Activated effector memory CD4-positive, alpha-beta T cell treated with anti-CD3 and anti-CD28 coated beads, Interleukin-2, amount 50 U/mL, for 16 hours (primary cell): ENCODE results near the gene GTF2IRD1.
"Not testable (repeated sequence)": the region's sequence is repeated elsewhere in the genome, so short reads cannot be mapped to it uniquely, and the experiment has no call there.

Experiments
- DNase-seq: peaks from one replicate; pipeline ENCODE4 v3.0.0-alpha.2; 2020

Gene GTF2IRD1

DNA sequence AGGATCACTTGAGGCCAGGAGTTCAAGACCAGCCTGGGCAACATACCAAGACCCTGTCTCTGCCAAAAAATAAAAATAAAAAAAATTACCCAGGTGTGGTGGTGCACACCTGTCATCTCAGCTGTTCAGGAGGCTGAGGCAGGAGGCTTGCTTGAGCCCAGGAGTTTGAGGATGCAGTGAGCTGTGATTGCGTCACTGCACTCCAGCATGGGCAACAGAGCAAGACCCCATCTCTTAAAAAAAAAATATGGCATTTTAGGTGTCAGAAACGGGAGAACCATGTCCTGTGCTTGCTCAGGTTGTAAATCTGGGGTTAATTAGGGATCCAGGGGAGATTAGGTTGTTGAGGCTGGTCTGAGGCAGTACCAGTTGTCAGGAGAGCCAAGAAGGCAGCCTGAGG is 64.9 kb downstream of the GTF2IRD1 start:
- DNase-seq: no peak

DNA sequence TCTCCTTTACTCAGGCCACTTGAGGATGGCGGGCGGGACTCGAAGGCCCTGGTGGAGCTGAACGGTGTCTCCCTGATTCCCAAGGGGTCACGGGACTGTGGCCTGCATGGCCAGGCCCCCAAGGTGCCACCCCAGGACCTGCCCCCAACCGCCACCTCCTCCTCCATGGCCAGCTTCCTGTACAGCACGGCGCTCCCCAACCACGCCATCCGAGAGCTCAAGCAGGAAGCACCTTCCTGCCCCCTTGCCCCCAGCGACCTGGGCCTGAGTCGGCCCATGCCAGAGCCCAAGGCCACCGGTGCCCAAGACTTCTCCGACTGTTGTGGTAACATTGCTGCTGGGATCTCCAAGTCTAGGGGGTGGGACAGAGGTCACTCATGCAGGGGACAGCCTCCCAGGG is 65.7 kb downstream of the GTF2IRD1 start:
- no peak for DNase-seq

DNA sequence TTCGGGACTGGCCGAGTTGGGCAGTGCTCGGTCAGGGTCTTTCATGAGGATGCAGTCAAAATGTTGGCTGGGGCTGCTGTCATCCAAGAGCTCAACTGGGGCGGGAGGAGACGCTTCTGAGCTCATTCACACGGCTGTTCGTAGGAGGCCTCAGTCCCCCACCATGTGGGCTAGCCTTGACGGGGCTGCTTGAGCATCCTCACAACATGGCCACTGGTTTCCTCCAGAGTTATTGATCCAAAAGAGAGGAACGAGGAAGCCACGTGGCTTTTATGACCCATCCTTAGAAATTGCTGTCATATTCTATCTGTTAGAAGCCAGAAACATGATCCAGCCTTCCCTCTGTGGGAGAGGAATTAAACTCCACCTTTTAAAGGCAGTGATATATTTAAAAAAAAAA is 68.1 kb downstream of the GTF2IRD1 start:
- no peak for DNase-seq

DNA sequence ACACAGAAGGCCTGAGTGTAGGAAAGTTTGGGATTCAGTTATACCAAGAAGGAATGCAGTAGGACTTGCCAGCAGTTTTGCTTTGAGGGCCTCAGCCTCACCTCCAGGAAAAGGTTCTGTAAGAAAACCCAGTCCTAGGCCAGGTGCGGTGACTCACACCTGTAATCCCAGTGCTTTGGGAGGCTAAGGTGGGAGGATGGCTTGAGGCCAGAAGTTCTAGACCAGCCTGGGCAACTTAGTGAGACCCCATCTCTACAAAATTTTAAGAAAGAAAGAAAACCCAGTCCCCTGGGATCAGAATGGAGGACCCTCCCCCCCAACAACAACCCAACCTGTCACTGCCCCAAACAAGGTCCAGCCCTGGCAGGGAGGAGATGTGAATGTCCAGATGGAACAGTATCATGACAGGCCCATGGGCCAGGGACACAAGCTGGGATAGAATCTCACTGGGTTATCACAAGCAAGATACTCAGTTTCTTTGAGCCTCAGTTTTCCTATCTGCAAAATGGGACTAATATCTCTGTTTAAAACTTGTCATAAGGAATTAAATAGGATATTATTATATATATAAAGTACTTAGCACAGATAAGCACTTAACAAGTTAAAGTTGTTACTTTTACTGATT is 68.7 kb downstream of the GTF2IRD1 start:
- no peak for DNase-seq

DNA sequence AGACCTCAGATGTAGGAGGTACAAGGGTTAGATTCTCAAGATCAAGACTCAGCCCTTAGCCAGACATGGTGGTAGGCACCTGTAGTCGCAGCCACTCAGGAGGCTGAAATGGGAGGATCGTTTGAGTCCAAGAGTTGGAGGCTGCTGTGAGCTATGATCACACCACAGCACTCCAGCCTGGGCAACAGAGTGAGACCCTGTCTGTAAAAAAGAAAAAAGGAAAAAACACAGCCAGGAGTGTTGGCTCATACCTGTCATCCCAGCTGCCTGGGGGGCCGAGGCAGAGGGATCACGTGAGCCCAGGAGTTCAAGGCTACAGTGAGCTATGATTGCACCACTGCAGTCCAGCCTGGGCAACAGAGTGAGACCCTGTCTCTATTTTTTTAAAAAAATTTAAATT is 69.3 kb downstream of the GTF2IRD1 start:
- no peak for DNase-seq

DNA sequence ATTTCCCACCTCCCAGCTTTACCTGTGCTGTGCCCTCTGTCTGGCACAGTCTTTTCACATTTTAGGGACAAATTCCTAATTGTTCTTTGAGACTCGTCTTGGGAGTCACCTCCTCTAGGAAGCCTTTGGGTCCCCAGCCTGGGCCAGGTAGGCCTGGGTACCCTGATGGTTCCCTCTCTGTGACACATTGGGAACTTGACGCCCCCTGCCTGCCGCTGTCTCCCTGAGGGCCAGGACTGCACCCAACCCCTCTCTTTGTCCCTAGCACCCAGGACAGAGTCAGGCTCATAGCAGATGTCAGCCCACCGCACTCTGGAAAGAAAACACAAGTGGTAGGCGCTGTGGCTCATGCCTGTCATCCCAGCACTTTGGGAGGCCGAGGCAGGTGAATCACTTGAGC is 71.4 kb downstream of the GTF2IRD1 start:
- DNase-seq: no peak

DNA sequence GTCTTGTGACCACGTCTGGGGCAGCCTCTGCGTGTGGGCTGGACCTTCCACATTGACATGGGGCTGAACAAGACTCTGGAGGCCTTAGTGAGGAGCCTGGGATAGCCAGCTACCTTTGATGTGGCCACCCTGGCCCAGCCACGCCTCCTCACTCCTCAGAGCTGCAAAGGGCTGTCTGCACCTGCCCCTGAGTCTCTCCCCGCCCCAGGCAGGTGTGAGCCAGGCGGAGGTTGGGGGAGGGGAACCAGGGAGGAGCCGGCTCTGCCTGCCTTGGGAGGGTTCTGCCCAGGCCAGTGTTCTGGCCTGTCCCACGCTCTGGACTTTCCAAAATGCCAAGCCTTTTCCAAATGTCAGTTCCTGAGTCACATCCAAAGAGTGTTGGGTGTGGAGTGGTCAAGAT is 72.2 kb downstream of the GTF2IRD1 start:
- DNase-seq: no peak

DNA sequence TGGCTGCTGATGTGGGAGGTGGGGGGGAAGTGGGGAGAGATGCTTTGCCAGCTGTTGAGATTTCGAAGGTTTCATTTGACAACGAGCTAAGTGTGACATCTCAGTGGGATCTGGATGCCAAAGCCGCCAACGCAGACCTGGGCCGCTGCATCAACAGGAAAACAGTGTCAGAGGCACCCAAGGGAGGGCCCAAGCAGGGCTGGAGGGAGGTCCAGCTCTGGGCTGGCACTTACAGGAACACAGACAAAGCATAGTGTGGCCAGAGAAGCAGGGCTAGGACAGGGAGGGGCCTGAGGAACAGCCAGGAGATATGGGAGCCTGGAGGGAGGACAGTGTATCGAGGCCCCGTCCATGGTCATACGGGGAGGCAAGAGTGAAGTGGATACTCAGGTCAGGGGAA is 73.1 kb downstream of the GTF2IRD1 start:
- DNase-seq: no peak

DNA sequence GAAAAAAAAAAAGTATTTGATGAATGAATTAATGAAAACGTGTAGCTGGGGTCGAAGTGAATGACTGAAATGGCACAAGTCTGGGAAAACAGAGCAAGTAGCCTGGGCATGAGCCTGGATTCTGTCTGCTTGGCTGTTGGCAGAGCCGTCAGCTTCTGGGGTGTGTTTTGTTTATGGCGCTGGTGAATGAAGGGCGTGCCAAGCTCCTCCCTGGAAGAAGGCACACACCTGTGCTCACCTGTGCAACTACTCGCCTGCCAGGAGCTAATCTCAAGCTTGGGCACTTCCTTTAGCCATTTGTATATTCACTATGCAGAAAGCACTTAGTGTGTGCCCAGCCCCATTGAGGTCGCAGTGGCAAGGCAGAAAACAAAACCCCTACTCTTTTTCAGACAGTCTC is 74.1 kb downstream of the GTF2IRD1 start:
- DNase-seq: no peak

DNA sequence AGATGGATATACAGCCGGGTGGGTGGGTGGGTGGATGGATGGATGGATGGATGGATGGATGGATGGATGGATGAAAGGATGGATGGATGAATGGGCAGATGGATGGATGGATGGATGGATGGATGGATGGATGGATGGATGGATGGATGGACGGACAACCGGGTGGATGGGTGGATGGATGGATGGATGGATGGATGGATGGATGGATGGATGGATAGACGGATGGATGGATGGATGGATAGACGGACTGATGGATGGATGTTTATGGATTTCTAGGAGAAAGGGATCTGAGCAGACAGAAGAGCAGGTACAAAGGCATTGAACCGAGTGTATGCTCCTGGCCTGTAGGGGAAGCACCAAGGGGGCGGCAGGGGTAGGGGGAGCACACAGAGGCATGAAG is 75.1 kb downstream of the GTF2IRD1 start:
- not testable (repeated sequence) for DNase-seq

DNA sequence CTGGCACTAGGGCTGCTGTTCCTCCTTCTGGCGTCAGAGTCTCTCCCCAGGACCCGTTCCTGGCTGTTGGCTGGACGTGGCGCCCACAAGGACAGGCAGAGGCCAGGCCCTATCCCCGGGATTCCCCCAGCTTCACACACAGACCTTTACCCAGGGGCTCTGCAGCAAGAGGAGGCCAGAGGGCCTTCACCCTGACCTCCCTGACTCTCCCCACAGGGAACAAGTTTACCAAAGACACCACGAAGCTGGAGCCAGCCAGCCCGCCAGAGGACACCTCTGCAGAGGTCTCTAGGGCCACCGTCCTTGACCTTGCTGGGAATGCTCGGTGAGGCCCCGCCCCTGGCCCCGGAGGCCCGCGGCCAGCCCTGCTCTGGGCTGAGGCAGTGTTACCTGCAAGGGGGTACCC is 82.2 kb downstream of the GTF2IRD1 start:
- no peak for DNase-seq

DNA sequence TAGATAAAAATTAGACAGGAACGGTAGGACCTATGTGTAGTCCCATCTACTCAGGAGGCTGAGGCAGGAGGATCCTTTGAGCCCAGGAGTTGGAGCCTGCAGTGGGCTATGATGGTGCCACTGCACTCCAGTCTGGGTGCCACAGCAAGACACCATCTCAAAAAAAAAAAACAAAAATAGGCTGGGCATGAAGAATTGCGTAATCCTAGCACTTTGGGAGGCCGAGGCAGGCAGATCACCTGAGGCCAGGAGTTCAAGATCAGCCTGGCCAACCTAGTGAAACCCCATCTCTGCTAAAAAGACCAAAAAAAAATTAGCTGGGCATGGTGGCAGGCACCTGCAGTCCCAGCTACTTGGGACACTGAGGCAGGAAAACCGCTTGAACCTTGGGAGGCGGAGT is 88.2 kb downstream of the GTF2IRD1 start:
- DNase-seq: not testable (repeated sequence)

DNA sequence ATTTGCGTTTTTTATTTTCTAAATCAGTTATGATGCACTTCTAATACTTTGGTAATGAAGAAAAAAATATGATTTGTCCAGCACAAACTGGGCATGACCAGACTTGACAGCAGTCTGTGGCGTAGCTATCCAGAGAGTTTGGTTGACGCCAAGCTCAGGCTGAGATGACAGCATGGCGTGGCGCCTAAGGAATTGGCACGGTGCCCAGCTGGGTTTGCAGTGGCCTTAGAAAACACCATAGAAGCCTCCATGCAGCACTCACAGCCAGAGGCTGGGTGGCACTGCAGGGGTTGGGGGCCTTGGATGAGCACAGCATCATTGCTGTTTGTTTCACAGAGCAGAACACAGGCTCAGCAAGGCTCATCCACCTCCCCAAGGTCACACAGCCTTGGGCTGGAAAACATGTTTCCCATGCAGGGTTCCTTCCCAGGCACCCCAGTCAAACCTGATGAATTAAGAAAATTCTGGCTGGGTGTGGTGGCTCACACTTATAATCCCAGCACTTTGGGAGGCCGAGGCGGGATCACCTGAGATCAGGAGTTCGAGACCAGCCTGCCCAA is 88.9 kb downstream of the GTF2IRD1 start:
- DNase-seq: no peak

DNA sequence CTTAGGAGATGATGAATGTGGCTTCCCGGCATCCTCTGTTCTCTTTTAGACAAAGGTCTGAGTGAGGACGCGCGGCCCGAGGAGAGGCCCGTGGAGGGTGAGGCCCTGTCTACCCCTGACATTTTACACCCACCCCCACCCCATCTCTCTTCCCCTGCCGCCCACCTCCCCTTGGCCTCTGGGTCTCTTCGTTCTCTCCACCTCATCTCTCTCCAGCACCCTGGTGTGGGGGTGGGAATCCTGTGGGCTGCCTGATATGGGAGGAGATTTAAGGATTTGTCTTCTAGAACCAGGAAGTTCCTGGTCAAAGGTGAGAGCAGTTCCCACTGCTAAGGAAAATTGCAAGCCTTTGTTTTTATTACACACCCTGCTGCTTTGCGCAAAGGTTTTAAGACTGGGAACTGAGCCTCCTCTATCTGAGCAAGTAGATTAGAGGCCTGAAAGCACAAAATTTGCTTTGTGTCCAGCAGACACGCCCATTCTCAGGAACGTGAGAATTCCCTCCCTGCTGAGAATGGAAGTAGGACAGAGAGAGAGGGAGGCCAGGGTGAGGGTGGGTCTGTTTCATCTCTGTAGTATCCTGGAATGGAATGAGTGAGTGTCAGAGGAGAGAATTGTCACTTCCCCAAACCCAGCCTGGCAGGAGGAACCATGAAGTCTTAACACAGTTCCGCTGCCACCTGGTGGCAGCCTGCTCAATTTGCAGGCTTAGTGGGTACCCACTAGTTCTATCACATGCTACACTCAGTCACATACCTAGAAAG is 91.2 kb downstream of the GTF2IRD1 start:
- peak; percentile 66 for DNase-seq

DNA sequence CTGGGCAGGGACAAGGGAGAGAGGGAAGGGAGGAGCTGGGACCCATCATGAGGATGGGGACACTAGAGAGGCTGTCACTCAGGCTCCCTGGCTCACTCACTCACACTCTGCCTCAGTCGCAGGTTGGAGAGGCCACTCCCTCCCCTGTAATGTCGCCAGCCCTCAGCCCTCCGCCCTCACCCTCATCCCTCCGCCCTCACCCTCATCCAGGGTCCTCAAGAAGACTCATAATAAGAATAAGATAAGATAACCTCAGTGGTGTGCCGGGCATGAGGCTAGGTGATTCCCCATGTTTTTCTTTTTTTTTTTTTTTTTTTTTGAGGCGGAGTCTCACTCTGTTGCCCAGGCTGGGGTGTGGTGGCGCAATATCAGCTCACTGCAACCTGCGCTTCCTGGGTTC is 92.2 kb downstream of the GTF2IRD1 start:
- no peak for DNase-seq

DNA sequence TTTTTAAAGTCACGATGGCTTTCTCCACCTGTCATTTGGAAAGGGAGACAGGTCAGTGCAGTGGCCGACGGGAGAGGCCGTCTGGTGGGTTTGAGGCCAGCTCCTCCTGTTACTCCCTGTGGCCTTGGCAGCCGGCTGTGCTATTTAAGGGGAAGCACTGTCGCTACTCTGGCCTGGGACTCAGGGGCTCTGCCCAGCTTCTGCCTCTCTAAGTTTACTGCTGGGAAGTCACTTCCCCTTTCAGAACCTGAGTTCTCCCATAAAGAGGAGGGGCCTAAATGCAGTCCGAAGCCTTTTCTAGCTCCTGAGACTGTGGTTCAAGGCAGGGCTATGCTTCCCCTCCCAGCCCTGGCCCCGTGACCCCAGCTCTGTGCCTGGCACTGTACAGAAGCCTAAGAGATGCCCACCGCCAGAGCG is 99.9 kb downstream of the GTF2IRD1 start:
- not testable (repeated sequence) for DNase-seq

DNA sequence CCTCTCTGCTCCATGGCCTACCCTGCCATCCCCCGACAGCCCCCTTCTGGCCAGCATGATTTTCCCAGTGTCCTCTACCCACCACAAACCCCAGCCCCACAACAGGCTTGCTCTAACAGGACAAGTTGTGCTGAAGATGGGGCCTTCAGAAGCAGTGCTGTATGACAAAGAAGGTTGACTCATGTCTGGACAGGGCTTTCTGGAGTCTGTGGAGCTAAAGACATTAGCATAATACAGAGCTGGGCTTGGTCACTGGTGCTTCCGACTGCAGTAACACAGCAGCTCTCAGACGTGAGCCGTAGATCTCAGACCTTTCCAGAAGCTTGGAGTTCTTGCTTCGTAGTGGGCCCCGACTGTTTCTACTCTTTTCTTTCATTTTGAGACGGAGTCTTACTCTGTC is 100.5 kb downstream of the GTF2IRD1 start:
- no peak for DNase-seq

DNA sequence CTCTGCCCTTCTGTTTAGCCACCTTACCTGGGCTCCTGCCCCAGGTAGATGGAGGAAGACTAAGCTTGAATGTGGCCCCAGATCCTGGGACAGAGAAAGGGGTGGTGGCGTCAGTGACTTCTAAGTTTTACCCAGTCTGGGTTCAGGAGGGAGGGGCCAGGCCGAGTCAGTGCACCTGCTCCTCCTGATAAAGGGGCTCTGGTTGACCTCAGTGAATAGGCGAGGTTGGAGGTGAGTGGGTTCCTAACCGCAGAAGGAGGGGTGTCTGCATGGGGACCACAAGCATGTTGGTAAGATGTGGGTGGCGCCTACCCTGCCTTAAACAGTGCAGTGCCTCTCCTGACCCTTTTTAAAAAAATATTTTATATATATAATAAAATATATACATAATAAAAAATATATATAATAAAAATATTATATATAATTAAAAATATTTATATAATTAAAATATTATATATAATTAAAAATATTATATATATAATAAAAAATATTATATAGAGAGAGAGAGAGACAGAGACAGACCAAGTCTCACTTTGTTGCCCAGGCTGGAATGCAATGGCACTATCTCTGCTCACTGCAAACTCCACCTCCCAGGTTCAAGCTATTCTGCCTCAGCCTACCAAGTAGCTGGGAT is 106.5 kb downstream of the GTF2IRD1 start:
- no peak for DNase-seq

DNA sequence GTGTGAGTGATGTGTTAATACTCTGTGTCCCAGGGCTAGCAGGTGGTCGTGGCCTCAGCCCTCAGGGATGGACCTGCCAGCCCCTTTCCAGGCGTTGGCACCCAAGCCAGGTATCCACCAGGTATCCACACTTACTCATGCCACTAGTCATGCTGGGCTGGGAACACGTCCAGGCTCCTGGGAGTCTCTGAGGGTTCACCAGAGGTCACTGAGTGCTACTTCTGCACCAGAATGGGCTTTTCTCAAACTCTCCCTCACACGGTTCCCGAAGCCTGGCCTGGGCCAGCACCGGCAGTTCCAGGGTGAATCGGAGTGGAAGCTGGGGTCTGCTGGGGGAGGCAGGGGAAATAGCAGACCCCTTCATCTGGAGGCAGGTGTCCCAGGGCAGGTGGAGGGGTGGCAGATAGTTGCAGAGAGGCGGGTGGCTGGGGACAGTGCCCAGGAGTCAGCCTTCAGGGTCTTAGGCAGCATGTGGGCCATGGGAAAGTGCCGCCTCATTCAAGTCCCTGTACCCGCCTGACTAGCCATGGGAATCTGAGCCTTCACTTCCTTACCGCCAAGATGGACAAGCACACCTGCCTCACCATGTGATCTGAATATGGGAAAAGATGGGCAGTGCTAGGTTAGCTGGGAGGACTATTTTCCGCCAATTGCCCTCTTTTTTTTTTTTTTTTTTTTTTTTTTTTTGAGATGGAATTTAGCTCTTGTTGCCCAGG is 108.3 kb downstream of the GTF2IRD1 start:
- no peak for DNase-seq

DNA sequence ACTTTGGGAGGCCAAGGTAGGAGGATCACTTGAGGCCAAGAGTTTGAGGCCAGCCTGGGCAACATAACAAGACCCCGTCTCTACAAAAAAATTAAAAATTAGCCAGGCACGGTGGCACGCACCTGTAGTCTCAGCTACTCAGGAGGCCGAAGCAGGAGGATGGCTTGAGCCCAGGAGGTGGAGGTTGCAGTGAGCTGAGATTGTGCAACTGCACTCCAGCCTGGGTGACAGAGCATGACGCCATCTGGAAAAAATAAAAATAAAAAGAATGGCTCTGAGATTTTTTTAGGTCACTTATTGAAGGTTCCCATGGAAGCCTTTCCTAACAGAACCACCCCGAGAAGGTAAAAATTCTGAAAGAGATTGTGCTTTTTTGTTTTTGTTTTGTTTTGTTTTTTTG is 109.9 kb downstream of the GTF2IRD1 start:
- not testable (repeated sequence) for DNase-seq

DNA sequence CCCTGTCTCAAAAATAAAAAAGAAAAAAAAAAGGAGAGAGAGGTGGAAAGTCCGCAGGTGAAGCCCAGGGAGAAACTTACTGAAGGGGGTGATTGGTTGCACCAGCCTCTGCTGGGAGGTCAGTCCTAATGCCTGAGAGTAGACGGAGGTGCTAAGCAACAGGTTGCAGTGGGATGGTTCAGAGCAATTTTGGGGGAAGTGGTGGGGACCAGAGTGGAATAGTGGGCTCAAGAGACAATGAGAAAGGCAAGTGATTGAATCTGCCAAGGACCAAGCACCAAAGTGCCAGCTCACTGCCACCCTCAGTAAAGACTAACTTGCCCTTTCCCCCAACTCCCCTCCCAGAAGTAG is 113.6 kb downstream of the GTF2IRD1 start:
- no peak for DNase-seq

DNA sequence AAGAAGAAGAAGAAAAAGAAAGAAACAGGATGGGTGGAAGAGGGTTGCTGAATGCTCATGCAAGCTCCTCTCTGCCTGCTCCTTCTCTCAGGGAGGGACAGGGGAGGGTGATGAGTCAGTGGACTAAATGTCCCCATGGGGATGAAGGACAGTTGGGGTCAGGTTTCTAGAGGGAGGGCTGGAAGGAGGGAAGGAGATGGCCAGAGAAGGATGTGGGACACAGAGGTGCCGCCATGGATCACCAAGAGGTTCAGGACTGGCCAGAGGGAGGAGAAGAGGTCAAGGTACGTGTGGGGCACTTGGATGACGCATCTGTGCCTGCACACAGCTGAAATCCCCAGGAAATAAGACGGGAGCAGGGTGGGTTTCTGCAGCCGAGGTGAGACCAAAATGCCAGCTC is 115.0 kb downstream of the GTF2IRD1 start:
- no peak for DNase-seq

DNA sequence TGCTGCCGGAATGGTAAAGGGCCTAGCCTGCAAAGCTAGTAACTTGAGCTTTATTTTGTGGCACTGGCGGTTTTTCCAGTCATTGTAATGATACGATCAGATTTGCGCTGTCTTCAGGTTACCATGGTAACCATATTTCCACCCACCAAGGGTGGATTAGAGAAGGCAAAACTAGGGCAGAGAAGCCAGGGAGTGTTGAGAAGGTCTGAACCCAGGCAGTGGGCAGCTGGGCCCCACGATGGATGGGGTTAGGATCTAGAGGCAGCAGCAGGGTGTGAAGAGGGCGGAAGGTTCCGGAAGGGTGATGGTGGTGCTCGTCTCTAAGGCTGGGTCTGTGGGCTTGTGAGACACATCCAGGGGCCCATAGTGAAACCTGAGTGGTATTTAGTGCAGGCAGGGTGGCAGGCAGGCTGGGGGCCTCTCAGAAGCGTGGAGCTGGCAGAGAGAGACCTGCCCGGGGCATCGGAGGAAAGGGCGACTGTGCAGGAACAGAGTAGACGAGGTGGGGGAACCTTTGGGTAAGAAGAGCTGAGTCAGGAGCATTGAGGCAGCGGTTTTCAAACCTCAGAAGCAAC is 115.9 kb downstream of the GTF2IRD1 start:
- DNase-seq: peak; percentile 73
